ENCODE data around the gene AKAP8. TPM values are rescaled to one million over a fixed set of nuclear protein-coding genes. Genes with fewer than 3 reads are reported as not detected.
"Not testable (repeated sequence)": the region's sequence is repeated elsewhere in the genome, so short reads cannot be mapped to it uniquely, and the experiment has no call there.

AKAP8 gene
- total RNA-seq, 1 experiment from 2014 or later = 17.9 TPM

DNA sequence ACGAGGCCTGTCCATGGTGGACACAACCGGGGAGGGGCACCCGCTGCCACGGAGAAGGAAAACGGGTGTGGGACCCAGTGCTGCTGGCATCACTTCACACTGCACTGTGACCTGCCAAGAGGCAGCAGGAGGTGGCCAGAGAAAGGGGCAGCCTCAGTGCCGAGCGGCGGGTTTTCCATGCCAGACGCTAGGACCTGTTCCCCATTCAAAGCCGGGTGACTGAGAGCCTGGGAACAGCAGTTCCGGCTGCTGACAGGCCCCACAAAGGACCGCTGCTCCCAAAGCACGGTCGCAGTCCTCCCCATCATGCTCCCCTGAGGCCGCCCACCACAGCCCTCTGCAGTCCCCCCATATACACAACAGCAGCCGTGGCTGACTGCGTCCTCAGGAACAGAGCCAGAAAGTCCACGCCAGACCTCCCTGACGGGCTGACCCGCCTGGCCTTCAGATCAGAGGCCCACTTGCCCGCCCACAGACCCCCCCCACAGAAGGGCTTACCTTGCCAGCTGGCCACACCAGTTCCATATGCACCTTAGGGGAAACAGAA lies 5.4 kb downstream of the AKAP8 start:
- DNase-seq (ENCODE audit: extremely low read depth, low read depth) = no peak

DNA sequence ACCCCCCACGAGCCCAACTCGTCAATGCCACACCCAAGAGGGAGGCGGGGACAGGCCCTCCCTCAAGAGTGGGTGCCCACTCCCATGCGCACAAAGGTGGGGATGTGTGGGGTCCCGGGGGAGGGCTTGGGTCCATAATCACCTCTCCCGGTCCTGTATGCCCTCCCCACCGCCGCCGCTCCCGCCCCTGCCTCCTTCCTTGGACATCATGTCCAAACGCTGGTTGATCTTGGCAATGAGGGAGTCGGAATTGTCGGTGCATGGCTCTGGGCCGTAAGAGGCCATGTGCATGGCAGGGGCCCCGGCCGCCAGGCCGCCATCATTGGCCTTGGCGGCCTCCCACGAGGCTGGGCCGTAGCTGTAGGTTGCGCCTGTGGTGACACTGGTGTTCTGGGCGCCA lies 5.9 kb downstream of the AKAP8 start:
- DNase-seq (ENCODE audit: extremely low read depth, low read depth) = no peak

DNA sequence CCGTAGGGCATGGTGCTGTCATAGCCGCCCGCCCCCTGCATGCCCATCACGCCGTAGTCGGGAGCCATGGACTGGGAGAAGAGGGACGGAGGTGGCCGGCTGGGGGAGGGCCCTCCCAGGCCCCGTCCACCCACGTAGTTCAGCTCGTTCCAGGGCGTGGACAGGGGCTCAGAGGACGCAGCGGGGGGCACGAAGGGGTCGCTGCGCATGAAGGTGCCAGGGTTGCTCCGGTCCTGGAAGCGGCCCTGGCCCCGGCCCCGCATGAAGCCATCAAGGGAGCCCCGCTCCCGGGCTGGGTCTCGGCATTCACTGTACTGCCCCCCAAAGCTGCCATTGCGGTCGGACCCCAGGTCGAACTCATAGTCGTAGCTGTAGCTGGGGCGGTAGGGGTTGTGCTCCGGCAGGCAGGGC lies 6.7 kb downstream of the AKAP8 start:
- DNase-seq (ENCODE audit: extremely low read depth, low read depth) = no peak

DNA sequence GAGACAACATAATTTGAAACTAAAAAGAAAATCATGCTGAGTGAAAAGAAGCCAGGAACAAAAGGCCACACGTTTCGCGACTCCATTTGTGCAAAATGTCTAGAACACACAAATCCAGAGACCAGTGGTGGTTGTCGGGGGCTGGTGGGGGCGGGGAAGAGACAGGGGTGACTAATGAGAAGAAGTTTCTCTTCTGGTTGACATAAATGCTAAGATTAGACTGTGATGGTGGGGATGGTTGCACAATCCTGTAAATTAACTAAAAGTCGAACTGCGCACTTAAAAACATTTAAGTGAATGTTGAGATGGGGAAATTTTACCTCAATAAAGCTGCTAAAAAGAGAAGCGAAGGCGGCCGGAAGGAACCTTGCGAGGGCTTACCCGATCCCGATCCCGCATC lies 7.1 kb downstream of the AKAP8 start:
- DNase-seq (ENCODE audit: extremely low read depth, low read depth) = no peak

DNA sequence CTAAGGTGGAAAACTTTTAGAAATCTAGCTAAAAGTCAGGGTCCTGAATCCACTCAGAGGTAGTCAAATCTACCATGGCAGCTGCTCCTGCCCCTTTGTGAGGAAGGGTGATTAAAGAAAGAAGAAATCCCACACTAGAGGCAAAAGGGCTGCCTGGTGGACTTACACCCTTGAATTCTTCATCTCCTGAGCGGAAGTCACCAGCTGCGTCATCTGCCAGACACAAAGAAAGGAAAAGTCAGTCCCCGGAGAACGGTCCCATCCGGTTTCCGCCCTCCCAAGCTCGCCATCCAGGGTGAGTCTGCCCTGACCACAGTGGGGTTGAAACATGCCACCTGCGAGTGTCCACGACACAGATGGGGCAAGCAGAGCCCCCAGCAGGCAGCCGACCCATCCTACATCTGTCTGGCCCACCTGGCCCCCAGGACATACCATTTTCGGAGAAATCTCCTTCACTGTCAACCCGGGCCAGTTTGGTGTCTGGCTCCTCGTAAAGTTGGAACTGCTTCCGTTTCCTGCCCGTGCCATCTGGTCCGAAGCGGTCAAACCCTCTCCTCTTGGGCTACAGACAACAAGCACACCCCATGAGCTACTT lies 7.7 kb downstream of the AKAP8 start:
- no peak for DNase-seq (ENCODE audit: extremely low read depth, low read depth)

DNA sequence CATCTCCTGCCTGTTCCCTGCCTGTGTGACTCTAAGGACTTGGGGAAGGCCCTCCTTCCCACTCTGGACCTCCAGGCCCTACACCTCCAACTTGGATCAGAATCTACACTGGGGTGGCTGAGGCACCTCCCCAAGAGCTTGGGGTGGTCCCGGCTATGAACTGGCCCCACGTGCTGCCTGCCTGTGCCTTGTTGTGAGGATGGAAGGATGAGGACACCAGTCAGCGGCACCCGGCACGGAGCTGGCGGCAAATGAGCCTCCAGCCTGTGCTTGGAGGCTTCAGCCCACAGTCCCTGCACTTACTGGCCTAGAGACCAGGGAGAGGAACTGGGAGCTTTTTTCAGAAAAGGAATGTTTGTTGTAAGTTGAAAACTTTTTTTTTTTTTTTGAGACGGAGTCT lies 8.5 kb downstream of the AKAP8 start:
- no peak for DNase-seq (ENCODE audit: extremely low read depth, low read depth)

DNA sequence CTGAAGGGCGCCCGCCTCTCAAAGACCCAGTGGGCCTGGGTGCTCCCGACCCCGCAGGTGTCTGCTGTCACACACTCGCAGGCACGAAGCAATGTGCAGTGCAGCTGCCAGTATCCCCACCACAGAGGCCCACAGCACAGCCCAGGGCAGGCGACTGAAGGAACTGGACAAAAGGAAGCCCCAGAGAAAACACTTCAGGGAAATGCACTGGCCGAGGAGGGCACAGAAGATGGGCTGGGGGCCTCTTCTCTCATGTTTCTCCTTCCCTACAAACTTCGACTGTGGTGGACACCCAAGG lies 10.0 kb downstream of the AKAP8 start:
- DNase-seq (ENCODE audit: extremely low read depth, low read depth) = no peak

DNA sequence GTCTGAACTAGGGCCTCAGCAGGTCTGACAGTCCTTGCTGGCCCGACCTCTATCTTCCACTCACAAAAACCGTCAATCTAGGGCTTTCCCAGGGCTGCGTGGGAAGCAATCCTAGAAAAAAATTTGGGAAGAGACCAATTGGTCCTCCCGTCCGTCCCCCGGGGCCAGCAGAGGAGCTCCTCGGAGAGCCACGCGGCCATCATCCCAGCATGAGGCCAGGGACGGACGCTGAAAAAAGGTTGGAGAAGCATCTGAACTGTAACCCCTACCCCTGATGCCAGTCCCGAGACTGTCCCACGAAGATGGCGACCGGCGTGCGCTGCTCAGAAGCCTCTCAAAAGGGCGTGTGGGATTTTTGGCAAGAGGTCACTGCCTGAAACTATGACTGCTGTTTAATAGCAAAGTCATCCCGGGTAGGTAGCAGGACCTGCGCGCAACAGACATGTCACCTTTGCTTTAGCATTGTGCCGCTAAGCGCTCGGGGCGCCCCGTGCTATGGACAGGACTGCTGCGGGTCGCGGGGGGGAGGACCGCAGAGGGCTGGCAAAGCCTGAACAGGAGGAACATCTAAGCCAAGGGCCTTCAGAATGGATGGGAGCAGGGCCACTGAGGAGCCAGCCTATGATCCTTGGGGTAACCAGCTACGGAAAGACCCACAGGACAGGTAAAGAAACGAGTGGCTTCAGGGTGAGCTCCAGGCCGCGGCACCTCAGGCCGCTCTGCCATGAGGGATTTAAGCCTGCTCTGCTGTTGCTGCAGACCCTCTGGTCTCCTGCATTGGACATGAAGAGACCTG lies 10.6 kb downstream of the AKAP8 start:
- DNase-seq (ENCODE audit: extremely low read depth, low read depth) = no peak

DNA sequence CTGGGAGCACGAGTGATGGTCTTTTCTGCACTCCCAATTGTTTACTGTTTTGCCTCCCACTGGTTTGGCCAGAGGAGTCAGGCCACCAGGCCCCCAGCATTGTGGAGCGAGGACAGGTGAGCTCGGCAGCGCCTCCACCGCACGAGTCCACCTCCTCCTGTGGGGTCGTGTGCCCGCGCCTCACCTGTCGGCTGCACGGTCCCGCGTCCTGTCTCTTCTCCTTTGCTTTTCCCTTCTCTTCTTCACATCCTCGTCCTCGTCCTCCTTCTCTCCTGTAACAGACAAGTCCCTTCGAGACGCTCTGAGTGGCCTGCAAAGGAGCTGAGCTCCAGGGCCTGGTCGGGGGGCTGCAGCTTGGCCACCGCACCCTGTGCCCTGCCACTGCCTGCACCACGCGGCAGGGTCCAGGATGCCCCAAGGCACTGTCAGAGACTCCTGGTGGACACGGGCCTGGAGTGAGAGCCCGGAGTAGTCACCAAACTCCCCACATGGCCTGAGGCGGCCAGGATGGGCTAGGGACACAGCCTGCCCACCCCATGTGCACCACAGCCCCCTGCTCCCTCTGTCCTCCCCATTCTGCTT lies 11.4 kb downstream of the AKAP8 start:
- DNase-seq (ENCODE audit: extremely low read depth, low read depth) = no peak

DNA sequence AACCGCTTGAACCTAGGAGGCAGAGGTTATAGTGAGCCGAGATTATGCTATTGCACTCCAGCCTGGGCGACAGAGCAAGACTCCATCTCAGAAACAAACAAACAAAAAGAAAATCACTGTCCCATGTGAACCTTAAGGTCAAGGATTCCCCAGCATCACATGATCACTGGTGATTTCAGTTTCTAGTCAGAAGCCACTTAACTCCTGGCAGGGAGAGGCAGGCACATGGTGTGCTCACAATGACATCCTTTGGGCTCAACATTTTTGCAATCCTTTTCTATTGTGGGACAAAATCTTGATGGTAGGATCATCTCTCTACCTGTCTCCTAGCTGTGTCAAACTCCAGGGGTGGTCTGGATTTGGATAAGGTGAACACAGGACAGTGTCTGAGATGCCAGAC lies 12.1 kb downstream of the AKAP8 start:
- DNase-seq (ENCODE audit: extremely low read depth, low read depth) = no peak

DNA sequence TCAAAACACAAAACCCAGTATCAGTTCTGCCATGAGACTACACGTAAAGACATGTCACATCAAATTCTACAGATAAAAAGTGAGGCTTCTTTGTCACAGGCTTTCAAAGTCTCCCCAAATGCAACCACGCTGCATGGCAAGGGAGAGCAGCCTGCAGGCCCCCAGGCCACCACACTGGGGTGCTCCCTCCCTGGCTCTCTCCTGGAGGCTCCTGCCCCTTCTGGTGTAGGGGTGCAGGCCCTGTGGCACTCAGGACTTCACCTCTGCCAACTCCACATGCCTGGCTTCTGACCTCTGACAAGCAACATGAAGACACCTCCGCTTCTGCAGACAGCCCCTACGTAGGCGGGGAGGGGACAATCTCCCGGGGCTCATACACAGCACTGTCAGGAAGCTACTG lies 14.3 kb downstream of the AKAP8 start:
- no peak for DNase-seq (ENCODE audit: extremely low read depth, low read depth)

DNA sequence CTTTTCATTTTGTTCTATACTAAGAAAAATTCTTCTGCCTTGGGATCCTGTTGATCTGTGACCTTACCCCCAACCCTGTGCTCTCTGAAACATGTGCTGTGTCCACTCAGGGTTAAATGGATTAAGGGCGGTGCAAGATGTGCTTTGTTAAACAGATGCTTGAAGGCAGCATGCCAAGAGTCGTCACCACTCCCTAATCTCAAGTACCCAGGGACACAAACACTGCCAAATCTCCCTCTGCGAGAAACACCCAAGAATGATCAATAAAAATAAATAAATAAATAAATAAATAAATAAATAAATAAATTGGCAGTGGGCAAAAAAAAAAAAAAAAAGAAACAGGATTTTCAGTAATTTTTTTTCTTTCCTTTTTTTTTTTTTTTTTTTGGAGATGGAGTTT lies 15.8 kb downstream of the AKAP8 start:
- not testable (repeated sequence) for DNase-seq (ENCODE audit: extremely low read depth, low read depth)

DNA sequence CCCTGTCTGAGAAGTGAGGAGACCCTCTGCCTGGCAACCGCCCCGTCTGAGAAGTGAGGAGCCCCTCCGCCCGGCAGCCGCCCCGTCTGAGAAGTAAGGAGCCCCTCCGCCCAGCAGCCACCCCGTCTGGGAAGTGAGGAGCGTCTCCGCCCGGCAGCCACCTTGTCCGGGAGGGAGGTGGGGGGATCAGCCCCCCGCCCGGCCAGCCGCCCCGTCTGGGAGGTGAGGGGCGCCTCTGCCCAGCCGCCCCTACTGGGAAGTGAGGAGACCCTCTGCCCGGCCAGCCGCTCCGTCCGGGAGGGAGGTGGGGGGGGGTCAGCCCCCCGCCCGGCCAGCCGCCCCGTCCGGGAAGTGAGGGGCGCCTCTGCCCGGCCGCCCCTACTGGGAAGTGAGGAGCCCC lies 16.5 kb downstream of the AKAP8 start:
- DNase-seq (ENCODE audit: extremely low read depth, low read depth) = not testable (repeated sequence)

DNA sequence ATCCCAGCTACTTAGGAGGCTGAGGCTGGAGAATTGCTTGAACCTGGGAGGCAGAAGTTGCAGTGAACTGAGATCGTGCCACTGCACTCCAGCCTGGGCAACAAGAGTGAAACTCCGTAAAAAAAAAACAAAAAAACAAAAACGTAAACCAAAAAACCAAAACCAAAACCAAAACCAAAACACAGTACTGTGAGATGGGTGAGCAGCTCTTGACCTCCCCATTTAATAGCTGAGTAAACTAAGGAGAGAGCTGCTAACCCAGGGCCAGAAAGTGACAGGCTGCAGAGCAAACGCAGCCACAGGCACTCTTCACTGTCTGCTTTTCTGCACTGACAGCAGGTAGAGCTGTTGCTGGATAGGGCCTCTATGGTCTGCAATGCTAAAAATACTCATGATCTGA lies 19.6 kb downstream of the AKAP8 start:
- DNase-seq (ENCODE audit: extremely low read depth, low read depth) = not testable (repeated sequence)

DNA sequence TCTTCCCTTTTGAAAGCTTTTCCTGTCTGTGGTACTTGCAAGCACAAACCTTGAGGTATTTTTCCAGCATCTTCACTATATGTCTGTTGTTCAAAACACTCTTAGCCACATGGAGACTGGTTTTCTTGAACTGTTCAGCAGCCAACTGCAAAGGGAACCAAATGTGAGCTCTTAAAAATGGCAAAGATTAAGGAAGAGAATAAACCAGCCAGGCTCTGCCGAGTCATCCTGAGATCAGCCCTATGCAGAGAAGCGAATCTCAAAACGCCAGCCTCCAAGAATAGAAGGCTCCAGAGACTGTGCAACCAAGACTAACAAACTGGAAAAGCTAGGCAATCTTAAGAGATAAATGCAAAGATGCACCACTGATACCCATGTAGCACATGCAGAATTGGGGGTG lies 20.7 kb downstream of the AKAP8 start:
- DNase-seq (ENCODE audit: extremely low read depth, low read depth) = no peak

DNA sequence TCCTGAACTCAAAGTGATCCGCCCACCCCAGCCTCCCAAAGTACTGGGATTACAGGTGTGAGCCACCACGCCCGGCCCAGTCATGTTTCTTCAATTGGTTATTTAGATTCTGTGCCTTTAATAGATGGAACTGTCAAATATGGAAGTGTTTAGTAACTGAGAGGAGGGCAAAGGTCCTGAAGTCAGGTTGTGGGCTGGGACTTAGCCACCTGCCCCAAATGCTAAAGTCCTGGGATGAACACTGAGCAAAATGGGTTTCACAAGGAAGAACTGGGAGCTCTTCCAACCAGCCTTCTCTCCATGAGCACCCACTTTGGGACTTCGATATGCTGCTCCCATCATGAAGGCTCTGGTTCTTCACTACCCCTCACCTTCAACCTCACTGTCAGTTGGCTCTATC lies 21.7 kb downstream of the AKAP8 start:
- no peak for DNase-seq (ENCODE audit: extremely low read depth, low read depth)

DNA sequence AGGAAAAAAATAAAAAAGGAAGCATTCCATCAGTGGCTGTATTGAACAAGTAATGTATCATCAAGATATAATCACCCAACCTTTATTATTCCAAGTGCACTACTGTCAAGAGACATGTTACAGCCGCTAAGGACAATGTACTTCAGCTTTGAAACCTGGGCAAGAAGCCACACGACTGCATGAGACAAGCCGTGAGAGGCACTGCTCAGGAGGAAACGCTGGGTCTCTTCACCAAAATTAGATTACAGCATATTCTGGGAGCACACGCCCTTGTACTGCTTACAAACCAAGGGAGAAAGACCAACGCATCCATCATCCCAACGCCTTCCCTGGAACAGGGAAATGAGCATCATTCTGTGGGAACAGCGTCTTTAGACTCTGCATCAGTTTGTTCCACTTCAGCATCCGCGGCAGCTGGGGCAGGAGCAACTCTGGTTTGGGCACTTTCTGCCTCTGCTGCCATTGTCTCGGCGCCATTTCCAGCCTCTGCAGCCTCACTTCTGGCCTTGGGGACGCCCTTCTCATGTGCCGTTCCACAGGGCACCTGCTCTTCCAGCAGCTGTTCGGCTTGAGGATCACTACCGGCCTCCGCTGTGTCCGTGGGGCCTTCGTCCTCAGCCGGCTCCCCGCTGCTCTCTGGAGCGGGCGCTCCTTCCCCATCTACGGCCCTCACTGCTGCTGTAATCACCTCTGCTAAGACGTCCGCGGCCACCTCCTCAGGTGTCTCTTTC lies 24.9 kb downstream of the AKAP8 start:
- DNase-seq (ENCODE audit: extremely low read depth, low read depth) = no peak

DNA sequence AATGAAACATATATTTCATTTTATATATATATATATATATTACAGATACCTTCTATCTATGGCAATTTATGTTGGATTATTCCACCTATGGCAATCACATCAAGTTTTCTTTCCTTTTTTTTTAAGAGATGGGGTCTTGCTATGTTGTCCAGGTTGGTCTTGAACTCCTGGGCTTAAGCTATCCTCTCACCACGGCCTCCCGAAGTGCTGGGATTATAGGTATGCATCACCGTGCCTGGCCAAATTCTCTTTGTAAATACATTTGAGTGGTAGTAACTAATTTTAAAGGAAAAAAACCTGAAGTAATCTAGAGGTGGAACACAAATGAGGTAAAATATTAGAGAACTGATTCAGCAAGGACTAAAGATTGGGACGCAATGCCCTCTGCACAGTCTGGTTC lies 25.7 kb downstream of the AKAP8 start:
- no peak for DNase-seq (ENCODE audit: extremely low read depth, low read depth)

DNA sequence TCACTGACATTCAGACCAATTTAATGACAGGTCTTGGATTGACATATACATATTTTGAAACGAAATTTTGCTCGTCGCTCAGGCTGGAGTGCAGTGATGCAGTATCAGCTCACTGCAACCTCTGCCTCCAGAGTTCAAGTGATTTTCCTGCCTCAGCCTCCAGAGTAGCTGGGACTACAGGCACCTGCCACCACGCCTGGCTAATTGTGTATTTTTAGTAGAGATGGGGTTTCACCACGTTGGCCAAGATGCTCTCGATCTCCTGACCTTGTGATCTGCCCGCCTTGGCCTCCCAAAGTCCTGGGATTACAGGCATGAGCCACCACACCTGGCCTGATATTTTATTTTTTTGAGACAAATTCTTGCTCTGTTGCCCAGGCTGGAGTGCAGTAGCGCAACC lies 27.1 kb downstream of the AKAP8 start:
- DNase-seq (ENCODE audit: extremely low read depth, low read depth) = not testable (repeated sequence)

DNA sequence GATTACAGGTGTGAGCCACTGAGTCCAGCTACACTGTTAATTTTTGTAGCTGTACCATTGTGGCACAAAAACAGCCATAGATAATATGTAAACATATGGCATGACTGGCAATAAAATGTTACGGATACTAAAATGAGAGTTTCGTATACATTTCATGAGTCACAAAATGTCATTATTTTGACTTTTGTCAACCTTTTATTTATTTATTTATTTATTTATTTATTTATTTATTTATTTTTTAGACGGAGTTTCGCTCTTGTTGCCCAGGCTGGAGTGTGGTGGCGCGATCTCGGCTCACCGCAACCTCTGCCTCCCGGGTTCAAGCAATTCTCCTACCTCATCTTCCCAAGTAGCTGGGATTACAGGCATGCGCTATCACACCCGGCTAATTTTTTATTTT lies 38.3 kb downstream of the AKAP8 start:
- not testable (repeated sequence) for DNase-seq (ENCODE audit: extremely low read depth, low read depth)

DNA sequence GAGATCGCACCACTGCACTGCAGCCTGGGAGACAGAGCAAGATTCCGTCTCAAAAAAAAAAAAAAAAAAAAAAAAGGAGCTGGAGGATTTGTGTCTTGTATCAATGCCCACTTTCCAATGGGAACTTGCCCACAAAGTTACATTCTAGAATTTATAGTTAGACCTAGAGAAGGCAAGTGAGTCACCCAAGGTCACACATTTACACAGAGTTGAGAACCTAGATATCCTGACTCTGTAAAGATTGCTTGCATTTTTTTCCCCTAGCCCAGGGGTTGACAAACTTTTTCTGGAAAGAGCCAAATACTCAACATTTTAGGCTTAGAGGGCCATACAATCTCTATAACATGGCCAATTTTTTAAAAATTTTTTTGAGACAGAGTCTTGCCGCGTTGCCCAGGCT lies 39.5 kb downstream of the AKAP8 start:
- no peak for DNase-seq (ENCODE audit: extremely low read depth, low read depth)

Data from NCI-H460 (cell line).